Neural cell (in vitro differentiated cells): Measurements from ENCODE around the gene AGPAT2.

ENCODE experiments used
- SMC3 ChIP-seq: fragments of 450-650 bp; conservative IDR thresholded peaks from 2 replicates; pipeline ENCODE4 v1.6.1; 2014; ENCODE audit warnings: antibody characterized with exemption, mild to moderate bottlenecking, moderate library complexity; ENCODE audit not compliant: poor library complexity
- TAF1 ChIP-seq: IDR thresholded peaks from 2 replicates; pipeline ENCODE4 v1.6.1; 2012; ENCODE audit warnings: low read depth
- TF ChIP-seq, protein P1 (sequence below): fragments of 450-650 bp; IDR thresholded peaks from 2 replicates; pipeline ENCODE4 v1.5.1; 2014; ENCODE audit warnings: antibody characterized with exemption, mild to moderate bottlenecking, moderate library complexity; ENCODE audit not compliant: poor library complexity, severe bottlenecking

DNA sequence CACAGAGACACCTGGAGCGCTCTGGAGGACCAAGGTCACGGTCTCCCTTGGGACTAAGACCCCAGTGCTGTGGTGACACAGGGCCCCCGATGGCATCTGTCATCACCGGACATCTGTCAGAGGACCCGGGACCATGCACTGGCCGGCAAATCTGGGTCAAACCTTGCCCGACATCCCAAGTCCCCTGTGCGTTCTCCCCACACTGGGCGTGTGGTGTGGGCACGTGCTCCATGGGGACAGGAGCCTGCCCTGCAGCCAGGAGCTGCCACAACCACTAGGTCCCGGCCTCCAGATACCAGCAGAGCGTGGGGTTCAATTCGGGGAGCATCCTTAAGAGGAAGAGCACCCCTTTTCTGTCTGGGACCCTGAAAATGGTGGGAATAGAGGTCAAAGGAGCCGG, 3.5 kb downstream of the AGPAT2 start:
- TF ChIP-seq TAF1 (no peak), SMC3 (no peak)
- TF ChIP-seq, protein P1, sequence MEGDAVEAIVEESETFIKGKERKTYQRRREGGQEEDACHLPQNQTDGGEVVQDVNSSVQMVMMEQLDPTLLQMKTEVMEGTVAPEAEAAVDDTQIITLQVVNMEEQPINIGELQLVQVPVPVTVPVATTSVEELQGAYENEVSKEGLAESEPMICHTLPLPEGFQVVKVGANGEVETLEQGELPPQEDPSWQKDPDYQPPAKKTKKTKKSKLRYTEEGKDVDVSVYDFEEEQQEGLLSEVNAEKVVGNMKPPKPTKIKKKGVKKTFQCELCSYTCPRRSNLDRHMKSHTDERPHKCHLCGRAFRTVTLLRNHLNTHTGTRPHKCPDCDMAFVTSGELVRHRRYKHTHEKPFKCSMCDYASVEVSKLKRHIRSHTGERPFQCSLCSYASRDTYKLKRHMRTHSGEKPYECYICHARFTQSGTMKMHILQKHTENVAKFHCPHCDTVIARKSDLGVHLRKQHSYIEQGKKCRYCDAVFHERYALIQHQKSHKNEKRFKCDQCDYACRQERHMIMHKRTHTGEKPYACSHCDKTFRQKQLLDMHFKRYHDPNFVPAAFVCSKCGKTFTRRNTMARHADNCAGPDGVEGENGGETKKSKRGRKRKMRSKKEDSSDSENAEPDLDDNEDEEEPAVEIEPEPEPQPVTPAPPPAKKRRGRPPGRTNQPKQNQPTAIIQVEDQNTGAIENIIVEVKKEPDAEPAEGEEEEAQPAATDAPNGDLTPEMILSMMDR, result no peak
